SJCRH30 (cell line): Measurements from ENCODE around the gene GJB2. TPM values are rescaled to one million over a fixed set of nuclear protein-coding genes. Genes with fewer than 3 reads are reported as not detected.

Experiments used
- DNase-seq, 2 experiments: peaks; one replicate each; pipeline ENCODE4 v3.0.0-alpha.2; 2015 to 2020
- H3K27ac ChIP-seq: fragments of 250-450 bp; sonication (Bioruptor Pico); 2 replicates; pipeline ENCODE4 v1.5.1; 2020; ENCODE audit warnings: mild to moderate bottlenecking, moderate library complexity
- H3K27me3 ChIP-seq: fragments of 250-450 bp; sonication (Bioruptor Pico); 2 replicates; pipeline ENCODE4 v1.5.1; 2020; ENCODE audit warnings: mild to moderate bottlenecking, moderate library complexity
- H3K36me3 ChIP-seq: fragments of 250-450 bp; sonication (Bioruptor Pico); 2 replicates; pipeline ENCODE4 v1.5.1; 2020; ENCODE audit warnings: mild to moderate bottlenecking, moderate library complexity
- H3K4me1 ChIP-seq: fragments of 250-450 bp; sonication (Bioruptor Pico); 2 replicates; pipeline ENCODE4 v1.5.1; 2020; ENCODE audit warnings: mild to moderate bottlenecking, moderate library complexity
- H3K4me3 ChIP-seq: fragments of 250-450 bp; sonication (Bioruptor Pico); 2 replicates; pipeline ENCODE4 v1.5.1; 2020; ENCODE audit warnings: mild to moderate bottlenecking, moderate library complexity
- H3K9me3 ChIP-seq: fragments of 250-450 bp; sonication (Bioruptor Pico); replicated peaks from 2 replicates; pipeline ENCODE4 v1.5.1; 2020; ENCODE audit warnings: mild to moderate bottlenecking, moderate library complexity
- total RNA-seq: library from RNA; depleted of rRNA; stranded (reverse); fragments of >200 nt; shearing (Covaris generic); gene quantifications from 2 replicates; pipeline ENCODE4 v1.2.3, GENCODE V29; 2014; rRNA removed

Gene GJB2
- not detected in 2 replicates for total RNA-seq

- H3K4me1 ChIP-seq, result no peaks in the 10 kb centered on the region
- no peak within 1 kb of the TSS for H3K4me3 ChIP-seq
- no peaks in the 10 kb centered on the region for H3K9me3 ChIP-seq
- H3K27me3 ChIP-seq, result peaks cover 20% of the 10 kb centered on the region
- no peak within 1 kb of the TSS for H3K27ac ChIP-seq
- no peaks in the 10 kb centered on the region for H3K36me3 ChIP-seq
- no peak for DNase-seq
These were observed at the start of gene GJB2 for GRCh38 chr13:20192836-20193161. Gene GJB2 (minus strand): TSS chr13:20192938. CDS start chr13:20189581, 3,357 bp downstream.

- Histone ChIP-seq H3K27ac (no peak overlapping the region), H3K4me1 (no peaks in the 10 kb centered on the region), H3K9me3 (no peaks in the 10 kb centered on the region), H3K36me3 (no peaks in the 10 kb centered on the region), H3K27me3 (peaks cover 9% of the 10 kb centered on the region; the same call in 1 of the 2 replicates), H3K4me3 (no peak overlapping the region)
- no peak for DNase-seq
These were observed 48.9 kb upstream of the GJB2 start for GRCh38 chr13:20241593-20241992.

GRCh38 chr13:20239748-20240147, 47.0 kb upstream of the GJB2 start:
- Histone ChIP-seq H3K4me3 (no peak overlapping the region), H3K9me3 (no peaks in the 10 kb centered on the region)

GRCh38 chr13:20232556-20233277, 40.0 kb upstream of the GJB2 start:
- H3K9me3 ChIP-seq, result no peaks in the 10 kb centered on the region
- H3K27me3 ChIP-seq, result no peaks in the 10 kb centered on the region; the same call in 1 of the 2 replicates
- H3K27ac ChIP-seq, result no peak overlapping the region
- H3K4me1 ChIP-seq, result no peaks in the 10 kb centered on the region
- H3K4me3 ChIP-seq, result no peak overlapping the region
- no peaks in the 10 kb centered on the region for H3K36me3 ChIP-seq
- no peak for DNase-seq

More at GRCh38 chr13:20239748-20240147, 47.0 kb upstream of the GJB2 start:
- H3K27me3 ChIP-seq, result peaks cover 9% of the 10 kb centered on the region; the same call in 1 of the 2 replicates
- no peak overlapping the region for H3K27ac ChIP-seq
- no peaks in the 10 kb centered on the region for H3K36me3 ChIP-seq
- no peak for DNase-seq
- H3K4me1 ChIP-seq, result no peaks in the 10 kb centered on the region

- Histone ChIP-seq H3K9me3 (no peaks in the 10 kb centered on the region), H3K27me3 (no peaks in the 10 kb centered on the region; the same call in 1 of the 2 replicates), H3K4me1 (no peaks in the 10 kb centered on the region), H3K4me3 (no peak within 1 kb of the TSS), H3K27ac (no peak within 1 kb of the TSS), H3K36me3 (no peaks in the 10 kb centered on the region)
- DNase-seq, result no peak
These were observed 39.3 kb upstream of the GJB2 start, which contains the start of gene GJB6 for GRCh38 chr13:20231839-20232555. Gene GJB6 (minus strand): TSS chr13:20232319. CDS start chr13:20223480, 8,839 bp downstream.

GRCh38 chr13:20230913-20231838, 38.4 kb upstream of the GJB2 start:
- no peak overlapping the region for H3K27ac ChIP-seq
- H3K27me3 ChIP-seq, result no peaks in the 10 kb centered on the region; the same call in 1 of the 2 replicates
- no peak for DNase-seq

GRCh38 chr13:20227730-20228129, 35.0 kb upstream of the GJB2 start:
- Histone ChIP-seq H3K36me3 (no peaks in the 10 kb centered on the region), H3K27me3 (peaks cover 7% of the 10 kb centered on the region; the same call in 1 of the 2 replicates), H3K9me3 (no peaks in the 10 kb centered on the region), H3K27ac (no peak overlapping the region), H3K4me1 (no peaks in the 10 kb centered on the region), H3K4me3 (no peak overlapping the region)
- DNase-seq, result no peak

More at GRCh38 chr13:20230913-20231838, 38.4 kb upstream of the GJB2 start:
- Histone ChIP-seq H3K4me1 (no peaks in the 10 kb centered on the region), H3K9me3 (no peaks in the 10 kb centered on the region), H3K4me3 (no peak overlapping the region), H3K36me3 (no peaks in the 10 kb centered on the region)

- Histone ChIP-seq H3K4me1 (no peaks in the 10 kb centered on the region), H3K4me3 (no peak overlapping the region), H3K27me3 (peaks cover 7% of the 10 kb centered on the region; the same call in 1 of the 2 replicates), H3K9me3 (no peaks in the 10 kb centered on the region), H3K36me3 (no peaks in the 10 kb centered on the region), H3K27ac (no peak overlapping the region)
- DNase-seq, result no peak
These were observed 34.5 kb upstream of the GJB2 start for GRCh38 chr13:20227288-20227687.

GRCh38 chr13:20222553-20222952, 29.8 kb upstream of the GJB2 start:
- Histone ChIP-seq H3K27me3 (peaks cover 9% of the 10 kb centered on the region; the same call in 1 of the 2 replicates), H3K36me3 (no peaks in the 10 kb centered on the region), H3K4me1 (no peaks in the 10 kb centered on the region), H3K4me3 (no peak overlapping the region), H3K9me3 (no peaks in the 10 kb centered on the region), H3K27ac (no peak overlapping the region)
- no peak for DNase-seq

GRCh38 chr13:20221772-20222171, 29.0 kb upstream of the GJB2 start:
- peaks cover 9% of the 10 kb centered on the region; the same call in 1 of the 2 replicates for H3K27me3 ChIP-seq
- DNase-seq, result no peak
- H3K4me3 ChIP-seq, result no peak overlapping the region
- H3K27ac ChIP-seq, result no peak overlapping the region
- no peaks in the 10 kb centered on the region for H3K36me3 ChIP-seq
- no peaks in the 10 kb centered on the region for H3K9me3 ChIP-seq
- no peaks in the 10 kb centered on the region for H3K4me1 ChIP-seq

- DNase-seq, result no peak
- Histone ChIP-seq H3K27ac (no peak overlapping the region), H3K4me1 (no peaks in the 10 kb centered on the region), H3K9me3 (no peaks in the 10 kb centered on the region), H3K36me3 (no peaks in the 10 kb centered on the region), H3K4me3 (no peak overlapping the region), H3K27me3 (peaks cover 16% of the 10 kb centered on the region)
These were observed 26.8 kb upstream of the GJB2 start for GRCh38 chr13:20219577-20219976.

- no peak for DNase-seq
- H3K4me3 ChIP-seq, result no peak overlapping the region
- H3K4me1 ChIP-seq, result no peaks in the 10 kb centered on the region
- peaks cover 16% of the 10 kb centered on the region for H3K27me3 ChIP-seq
- H3K36me3 ChIP-seq, result no peaks in the 10 kb centered on the region
- H3K27ac ChIP-seq, result no peak overlapping the region
- no peaks in the 10 kb centered on the region for H3K9me3 ChIP-seq
These were observed 24.4 kb upstream of the GJB2 start for GRCh38 chr13:20217168-20217567.

GRCh38 chr13:20209948-20210347, 17.2 kb upstream of the GJB2 start:
- H3K4me1 ChIP-seq, result no peaks in the 10 kb centered on the region
- peaks cover under 1% of the 10 kb centered on the region for H3K27me3 ChIP-seq
- no peak overlapping the region for H3K27ac ChIP-seq
- no peaks in the 10 kb centered on the region for H3K9me3 ChIP-seq
- no peaks in the 10 kb centered on the region for H3K36me3 ChIP-seq
- no peak overlapping the region for H3K4me3 ChIP-seq
- no peak for DNase-seq

GRCh38 chr13:20206698-20207235, 14.0 kb upstream of the GJB2 start:
- no peaks in the 10 kb centered on the region for H3K36me3 ChIP-seq
- H3K27me3 ChIP-seq, result peaks cover 3% of the 10 kb centered on the region; the same call in 1 of the 2 replicates
- H3K27ac ChIP-seq, result no peak overlapping the region
- DNase-seq, result no peak
- no peak overlapping the region for H3K4me3 ChIP-seq
- H3K4me1 ChIP-seq, result no peaks in the 10 kb centered on the region
- no peaks in the 10 kb centered on the region for H3K9me3 ChIP-seq
